ENCODE results near the gene DDX3X.
"Not testable (repeated sequence)": the region's sequence is repeated elsewhere in the genome, so short reads cannot be mapped to it uniquely, and the experiment has no call there.

The DDX3X gene

GRCh38 chrX:41313419-41313818, 20.5 kb upstream of the DDX3X start:
- TF ChIP-seq JUND (IDR thresholded peaks at IDR 0.05; ENCODE audit: low read depth), result no peak
- DNase-seq (ENCODE audit: low read depth in 1 of 2, low spot score in 1 of 2), result no peak
- in situ Hi-C loops (cut with HindIII; ENCODE audit: low pct_unique_long_range_greater_than_20kb, low sequenced_read_pairs), result no loop called here

GRCh38 chrX:41314204-41314603, 19.8 kb upstream of the DDX3X start:
- DNase-seq (ENCODE audit: low read depth in 1 of 2, low spot score in 1 of 2), result no peak
- in situ Hi-C loops (cut with HindIII; ENCODE audit: low pct_unique_long_range_greater_than_20kb, low sequenced_read_pairs), result no loop called here
- no peak for TF ChIP-seq JUND (IDR thresholded peaks at IDR 0.05; ENCODE audit: low read depth)

GRCh38 chrX:41314881-41315280, 19.1 kb upstream of the DDX3X start:
- no peak for TF ChIP-seq JUND (IDR thresholded peaks at IDR 0.05; ENCODE audit: low read depth)
- in situ Hi-C loops (cut with HindIII; ENCODE audit: low pct_unique_long_range_greater_than_20kb, low sequenced_read_pairs), result no loop called here
- no peak for DNase-seq (ENCODE audit: low read depth in 1 of 2, low spot score in 1 of 2)

GRCh38 chrX:41316266-41316665, 17.7 kb upstream of the DDX3X start:
- in situ Hi-C loops (cut with HindIII; ENCODE audit: low pct_unique_long_range_greater_than_20kb, low sequenced_read_pairs); DNase-seq (ENCODE audit: low read depth in 1 of 2, low spot score in 1 of 2): not testable (repeated sequence)

- in situ Hi-C loops (cut with HindIII; ENCODE audit: low pct_unique_long_range_greater_than_20kb, low sequenced_read_pairs), result no loop called here
- TF ChIP-seq JUND (IDR thresholded peaks at IDR 0.05; ENCODE audit: low read depth), result no peak
- DNase-seq (ENCODE audit: low read depth in 1 of 2, low spot score in 1 of 2), result no peak
Observed at GRCh38 chrX:41317477-41318208, 16.3 kb upstream of the DDX3X start.

GRCh38 chrX:41320393-41320792, 13.6 kb upstream of the DDX3X start:
- DNase-seq (ENCODE audit: low read depth in 1 of 2, low spot score in 1 of 2), result no peak
- in situ Hi-C loops (cut with HindIII; ENCODE audit: low pct_unique_long_range_greater_than_20kb, low sequenced_read_pairs), result no loop called here
- no peak for TF ChIP-seq JUND (IDR thresholded peaks at IDR 0.05; ENCODE audit: low read depth)

- no peak for TF ChIP-seq JUND (IDR thresholded peaks at IDR 0.05; ENCODE audit: low read depth)
- in situ Hi-C loops (cut with HindIII; ENCODE audit: low pct_unique_long_range_greater_than_20kb, low sequenced_read_pairs), result no loop called here
- DNase-seq (ENCODE audit: low read depth in 1 of 2, low spot score in 1 of 2), result no peak
Observed at GRCh38 chrX:41322821-41323603, 10.9 kb upstream of the DDX3X start.

GRCh38 chrX:41326431-41326830, 7.5 kb upstream of the DDX3X start:
- DNase-seq (ENCODE audit: low read depth in 1 of 2, low spot score in 1 of 2), result no peak
- in situ Hi-C loops (cut with HindIII; ENCODE audit: low pct_unique_long_range_greater_than_20kb, low sequenced_read_pairs), result no loop called here
- no peak for TF ChIP-seq JUND (IDR thresholded peaks at IDR 0.05; ENCODE audit: low read depth)

GRCh38 chrX:41327341-41327740, 6.6 kb upstream of the DDX3X start:
- no peak for TF ChIP-seq JUND (IDR thresholded peaks at IDR 0.05; ENCODE audit: low read depth)
- DNase-seq (ENCODE audit: low read depth in 1 of 2, low spot score in 1 of 2), result no peak
- in situ Hi-C loops (cut with HindIII; ENCODE audit: low pct_unique_long_range_greater_than_20kb, low sequenced_read_pairs), result no loop called here

GRCh38 chrX:41329101-41329500, 4.9 kb upstream of the DDX3X start:
- in situ Hi-C loops (cut with HindIII; ENCODE audit: low pct_unique_long_range_greater_than_20kb, low sequenced_read_pairs), result no loop called here
- no peak for DNase-seq (ENCODE audit: low read depth in 1 of 2, low spot score in 1 of 2)

GRCh38 chrX:41332005-41332404, 2.0 kb upstream of the DDX3X start:
- peak in 1 of 2 experiments; percentile 54 for DNase-seq (ENCODE audit: low read depth in 1 of 2, low spot score in 1 of 2)
- no peak for TF ChIP-seq JUND (IDR thresholded peaks at IDR 0.05; ENCODE audit: low read depth)
- in situ Hi-C loops (cut with HindIII; ENCODE audit: low pct_unique_long_range_greater_than_20kb, low sequenced_read_pairs), result no loop called here

More at GRCh38 chrX:41329101-41329500, 4.9 kb upstream of the DDX3X start:
- TF ChIP-seq JUND (IDR thresholded peaks at IDR 0.05; ENCODE audit: low read depth), result no peak

- no peak for TF ChIP-seq JUND (IDR thresholded peaks at IDR 0.05; ENCODE audit: low read depth)
- in situ Hi-C loops (cut with HindIII; ENCODE audit: low pct_unique_long_range_greater_than_20kb, low sequenced_read_pairs), result no loop called here
- DNase-seq (ENCODE audit: low read depth in 1 of 2, low spot score in 1 of 2), result peak in 1 of 2 experiments; percentile 72
Observed at GRCh38 chrX:41332408-41333002, 1.5 kb upstream of the DDX3X start.
